Colonic mucosa (tissue), 4 donors: ENCODE measurements around the gene KLK10. TPM values are rescaled to one million over a fixed set of nuclear protein-coding genes. Genes with fewer than 3 reads are reported as not detected.

ENCODE experiments used
- DNase-seq: peaks from one replicate; pipeline ENCODE4 v3.0.0-alpha.2; 2020
- H3K27ac ChIP-seq: fragments of 200-600 bp; one replicate; pipeline ENCODE4 v1.8.0; 2021
- H3K27me3 ChIP-seq: fragments of 200-600 bp; one replicate; pipeline ENCODE4 v1.8.0; 2021
- H3K36me3 ChIP-seq: fragments of 200-600 bp; one replicate; pipeline ENCODE4 v1.8.0; 2021
- H3K4me1 ChIP-seq: fragments of 200-600 bp; one replicate; pipeline ENCODE4 v1.8.0; 2021; ENCODE audit warnings: mild to moderate bottlenecking
- H3K4me3 ChIP-seq: fragments of 200-600 bp; one replicate; pipeline ENCODE4 v1.8.0; 2021
- H3K9ac ChIP-seq, 2 donors: one replicate each; pipeline ENCODE4 v1.7.0; 2013; ENCODE audit warnings: control low read depth in 2 of 2, low read depth in 2 of 2, low read length in 2 of 2
- H3K9me3 ChIP-seq: fragments of 200-600 bp; one replicate; pipeline ENCODE4 v1.8.0; 2021
- intact Hi-C: fragments of 100-400 bp; cut with DNase I; formaldehyde crosslinking; loops from one replicate; pipeline ENCODE4 v1.14.1; 2022
- total RNA-seq, 2 donors: library from RNA; stranded (reverse); fragmentation: NEBNext Ultra II Directional in 1 of 2; extraction: Animal tissue kit (Norgen Biotek cat#: 25700) in 1 of 2; gene quantifications; one replicate each; pipeline ENCODE4 v1.2.1, GENCODE V29; 2021
- TF ChIP-seq, protein P1 (sequence below): fragments of 200-600 bp; IDR thresholded peaks from one replicate; pipeline ENCODE4 v1.8.0; 2022; ENCODE audit warnings: antibody characterized with exemption, mild to moderate bottlenecking
- donor health status: healthy.
- donor health status: DM: no; HTN: no; CAD: no.
- donor health status: DM: no; HTN: no; CAD: no.

Gene KLK10
- total RNA-seq, 2 donors from 2014 or later, result 0.40 to 1.1 TPM

DNA sequence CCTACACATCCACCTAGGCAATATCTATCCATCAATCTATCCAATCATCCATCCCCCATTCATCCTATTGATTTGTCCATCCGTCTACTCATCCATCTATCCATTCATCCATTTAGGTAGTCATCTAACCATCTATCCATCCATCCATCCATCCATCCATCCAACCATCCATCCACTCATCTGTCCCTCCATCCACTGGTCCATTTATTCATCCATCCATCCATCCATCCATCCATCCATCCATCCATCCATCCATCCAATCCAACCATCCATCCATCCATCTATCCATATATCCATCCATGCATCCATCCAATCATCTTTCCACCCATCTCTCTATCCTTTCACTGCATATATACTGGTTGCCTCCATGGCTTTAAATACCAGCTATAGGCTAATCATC lies 41.5 kb upstream of the KLK10 start:
- intact Hi-C loops, result no loop called here
- H3K27me3 ChIP-seq, result peaks cover 20% of the 10 kb centered on the region
- H3K4me1 ChIP-seq, result no peaks in the 10 kb centered on the region
- no peak overlapping the region for H3K4me3 ChIP-seq
- no peak overlapping the region for H3K9ac ChIP-seq
- TF ChIP-seq, protein P1, sequence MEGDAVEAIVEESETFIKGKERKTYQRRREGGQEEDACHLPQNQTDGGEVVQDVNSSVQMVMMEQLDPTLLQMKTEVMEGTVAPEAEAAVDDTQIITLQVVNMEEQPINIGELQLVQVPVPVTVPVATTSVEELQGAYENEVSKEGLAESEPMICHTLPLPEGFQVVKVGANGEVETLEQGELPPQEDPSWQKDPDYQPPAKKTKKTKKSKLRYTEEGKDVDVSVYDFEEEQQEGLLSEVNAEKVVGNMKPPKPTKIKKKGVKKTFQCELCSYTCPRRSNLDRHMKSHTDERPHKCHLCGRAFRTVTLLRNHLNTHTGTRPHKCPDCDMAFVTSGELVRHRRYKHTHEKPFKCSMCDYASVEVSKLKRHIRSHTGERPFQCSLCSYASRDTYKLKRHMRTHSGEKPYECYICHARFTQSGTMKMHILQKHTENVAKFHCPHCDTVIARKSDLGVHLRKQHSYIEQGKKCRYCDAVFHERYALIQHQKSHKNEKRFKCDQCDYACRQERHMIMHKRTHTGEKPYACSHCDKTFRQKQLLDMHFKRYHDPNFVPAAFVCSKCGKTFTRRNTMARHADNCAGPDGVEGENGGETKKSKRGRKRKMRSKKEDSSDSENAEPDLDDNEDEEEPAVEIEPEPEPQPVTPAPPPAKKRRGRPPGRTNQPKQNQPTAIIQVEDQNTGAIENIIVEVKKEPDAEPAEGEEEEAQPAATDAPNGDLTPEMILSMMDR, result no peak
- no peak for DNase-seq
- H3K36me3 ChIP-seq, result no peaks in the 10 kb centered on the region
- H3K9me3 ChIP-seq, result no peaks in the 10 kb centered on the region
- H3K27ac ChIP-seq, result no peak overlapping the region

DNA sequence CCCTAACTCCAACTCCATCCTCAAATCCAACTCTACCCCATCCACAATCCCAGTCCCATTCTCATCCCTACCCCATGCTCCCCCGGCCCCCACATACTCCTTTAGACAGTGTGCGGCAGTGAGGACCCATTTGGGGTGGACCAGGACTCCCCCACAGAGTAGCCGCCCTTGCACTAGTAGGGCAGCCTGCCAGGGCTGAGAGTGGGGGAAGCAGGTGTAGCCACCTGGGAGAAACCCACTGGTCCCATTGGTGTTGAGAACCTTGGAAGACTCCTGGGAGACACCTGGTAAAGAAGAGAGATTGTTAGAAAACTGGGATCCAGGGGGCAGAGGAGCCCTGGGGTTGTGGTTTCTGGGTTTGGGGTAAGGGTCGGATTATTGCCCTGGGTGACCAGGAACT lies 40.8 kb upstream of the KLK10 start:
- intact Hi-C loops, result no loop called here
- H3K9me3 ChIP-seq, result no peaks in the 10 kb centered on the region
- H3K4me1 ChIP-seq, result no peaks in the 10 kb centered on the region
- peaks cover 14% of the 10 kb centered on the region for H3K27me3 ChIP-seq
- H3K27ac ChIP-seq, result no peak overlapping the region
- DNase-seq, result no peak
- H3K4me3 ChIP-seq, result no peak overlapping the region
- TF ChIP-seq, protein P1, result no peak
- no peak overlapping the region for H3K9ac ChIP-seq
- H3K36me3 ChIP-seq, result no peaks in the 10 kb centered on the region

DNA sequence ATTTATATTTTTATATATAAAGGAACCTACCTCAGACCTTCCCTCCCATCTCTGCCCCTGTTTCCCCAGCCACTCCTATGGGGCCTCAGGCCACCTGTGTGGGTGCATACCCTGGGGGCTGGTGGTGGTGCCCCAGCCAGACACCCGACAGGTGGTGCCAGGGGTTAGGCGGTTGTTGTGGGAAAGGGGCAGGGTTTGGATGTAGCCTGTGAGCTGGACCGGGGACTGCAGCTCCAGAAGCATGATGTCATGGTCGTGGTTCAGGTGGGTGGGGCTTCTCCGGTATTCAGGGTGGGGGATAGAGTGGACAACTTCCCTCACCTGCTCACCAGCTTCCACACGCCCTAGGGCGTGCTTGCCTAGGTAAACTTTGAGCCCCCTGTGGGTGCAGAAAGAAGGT lies 40.2 kb upstream of the KLK10 start:
- TF ChIP-seq, protein P1, result no peak
- intact Hi-C loops, result no loop called here
- Histone ChIP-seq H3K27ac (no peak overlapping the region), H3K9me3 (no peaks in the 10 kb centered on the region), H3K9ac (no peak overlapping the region), H3K4me3 (no peak overlapping the region), H3K4me1 (no peaks in the 10 kb centered on the region), H3K36me3 (no peaks in the 10 kb centered on the region), H3K27me3 (peaks cover 8% of the 10 kb centered on the region)
- DNase-seq, result no peak

DNA sequence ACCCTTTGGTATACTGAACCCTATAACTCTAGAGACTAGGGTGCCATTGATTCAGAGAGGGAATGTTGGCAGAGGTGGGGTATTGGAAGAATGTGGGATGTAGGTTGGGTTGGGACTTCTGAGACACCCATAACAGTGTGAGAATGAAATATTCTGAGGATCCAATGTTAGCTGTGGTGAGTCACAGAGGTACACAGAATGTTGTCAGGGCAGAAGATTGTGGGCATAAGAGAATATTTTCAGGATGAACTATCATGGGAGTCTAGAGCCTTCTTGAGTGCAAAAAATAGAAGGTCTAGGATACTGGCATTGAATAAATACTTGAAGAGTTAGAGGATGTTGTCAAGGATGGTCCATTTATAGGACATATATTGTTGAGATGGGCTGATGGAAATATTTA lies 36.4 kb upstream of the KLK10 start:
- Histone ChIP-seq H3K36me3 (no peaks in the 10 kb centered on the region), H3K27ac (no peak overlapping the region), H3K27me3 (no peaks in the 10 kb centered on the region), H3K9me3 (no peaks in the 10 kb centered on the region), H3K9ac (no peak overlapping the region), H3K4me3 (no peak overlapping the region), H3K4me1 (no peaks in the 10 kb centered on the region)
- intact Hi-C loops, result no loop called here
- DNase-seq, result no peak
- TF ChIP-seq, protein P1, result no peak

DNA sequence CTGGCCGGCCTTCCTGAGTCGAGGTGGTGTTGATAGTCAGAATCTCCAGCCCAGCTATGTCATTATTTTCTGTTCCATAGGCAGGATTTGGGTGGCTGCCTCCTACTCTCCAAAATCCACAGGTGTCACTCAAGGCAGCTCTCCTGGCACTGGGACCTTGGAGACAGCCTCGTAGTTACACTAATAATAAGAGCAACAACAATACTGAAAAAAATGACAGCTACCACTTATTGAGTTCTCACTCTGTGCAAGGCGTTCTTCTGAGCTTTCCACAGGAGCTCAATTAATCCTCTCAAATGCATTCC lies 27.5 kb upstream of the KLK10 start:
- intact Hi-C loops, result no loop called here
- Histone ChIP-seq H3K36me3 (no peaks in the 10 kb centered on the region), H3K4me1 (no peaks in the 10 kb centered on the region), H3K27me3 (no peaks in the 10 kb centered on the region), H3K9me3 (no peaks in the 10 kb centered on the region), H3K9ac (no peak overlapping the region), H3K27ac (no peak overlapping the region), H3K4me3 (no peak overlapping the region)
- TF ChIP-seq, protein P1, result no peak
- no peak for DNase-seq

DNA sequence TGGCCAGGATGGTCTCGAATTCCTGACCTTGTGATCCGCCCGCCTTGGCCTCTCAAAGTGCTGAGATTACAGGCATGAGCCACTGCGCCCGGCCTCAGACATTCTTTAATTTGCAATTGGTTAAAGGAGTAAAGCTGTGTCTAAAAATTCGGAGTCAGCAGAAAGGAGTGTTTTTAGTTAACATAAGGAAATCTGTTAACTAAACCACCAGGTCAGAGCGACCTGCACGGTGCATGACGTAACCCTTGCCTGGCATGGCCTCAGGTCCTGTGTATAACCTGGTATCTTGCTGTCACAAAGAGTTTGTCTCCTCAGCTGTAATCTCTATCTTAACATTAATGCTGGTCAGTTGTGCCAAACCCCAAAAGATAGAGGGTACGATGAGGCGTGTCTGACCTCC lies 24.8 kb upstream of the KLK10 start:
- H3K4me1 ChIP-seq, result no peaks in the 10 kb centered on the region
- DNase-seq, result no peak

More for the DNA sequence above, 24.8 kb upstream of the KLK10 start:
- Histone ChIP-seq H3K9me3 (no peaks in the 10 kb centered on the region), H3K9ac (no peak overlapping the region), H3K36me3 (no peaks in the 10 kb centered on the region), H3K4me3 (no peak overlapping the region), H3K27me3 (no peaks in the 10 kb centered on the region), H3K27ac (no peak overlapping the region)
- intact Hi-C loops, result no loop called here
- TF ChIP-seq, protein P1, result no peak
